WTC11 (cell line): ENCODE results near the gene MLYCD. TPM values are rescaled to one million over a fixed set of nuclear protein-coding genes. Genes with fewer than 3 reads are reported as not detected.

Source experiments
- ATAC-seq: fragments of 200-7000 bp; cut with Tn5 transposase; 2 replicates; pipeline ENCODE4 v1.10.0; 2021; ENCODE audit warnings: mild to moderate bottlenecking, moderate library complexity
- CTCF ChIA-PET: fragments of 300-600 bp; sonication (Branson Sonifier 250); formaldehyde crosslinking; loops from one replicate; lab custom pipeline; 2021; ENCODE audit warnings: antibody characterized with exemption; lab: Charles Lee
- POLR2A ChIA-PET: fragments of 350-600 bp; sonication (Branson Sonifier 250); formaldehyde crosslinking; loops from one replicate; lab custom pipeline; 2021; ENCODE audit warnings: antibody characterized with exemption; lab: Charles Lee
- DNase-seq: peaks from one replicate; pipeline ENCODE4 v3.0.0; 2021; ENCODE audit warnings: low spot score
- H3K27ac Mint-ChIP-seq: 2 replicates; pipeline ENCODE4 v1.8.0; 2021; ENCODE audit warnings: mixed read lengths
- H3K27me3 Mint-ChIP-seq: 2 replicates; pipeline ENCODE4 v1.8.0; 2021; ENCODE audit warnings: low read depth, mild to moderate bottlenecking, moderate library complexity, mixed read lengths
- H3K36me3 Mint-ChIP-seq: 2 replicates; pipeline ENCODE4 v1.8.0; 2021; ENCODE audit warnings: mixed read lengths
- H3K4me1 Mint-ChIP-seq: 2 replicates; pipeline ENCODE4 v1.8.0; 2022; ENCODE audit warnings: mixed read lengths
- H3K4me3 Mint-ChIP-seq: 2 replicates; pipeline ENCODE4 v1.8.0; 2021; ENCODE audit warnings: mild to moderate bottlenecking, moderate library complexity, mixed read lengths
- H3K9me3 Mint-ChIP-seq: 2 replicates; pipeline ENCODE4 v1.8.0; 2021; ENCODE audit warnings: mixed read lengths
- ATF3 ChIP-seq: sonication (generic); formaldehyde crosslinking; conservative IDR thresholded peaks from 2 replicates; pipeline ENCODE4 v1.8.1; 2022; ENCODE audit warnings: mild to moderate bottlenecking, missing genetic modification reagents
- CBFB ChIP-seq: sonication (generic); formaldehyde crosslinking; IDR thresholded peaks from 2 replicates; pipeline ENCODE4 v1.8.1; 2022; ENCODE audit warnings: mild to moderate bottlenecking, low read depth, missing genetic modification reagents
- CTCF ChIP-seq: fragments of 200-600 bp; IDR thresholded peaks from 2 replicates; pipeline ENCODE4 v1.8.0; 2022; ENCODE audit warnings: antibody characterized with exemption
- ELF4 ChIP-seq: sonication (generic); formaldehyde crosslinking; IDR thresholded peaks from 2 replicates; pipeline ENCODE4 v1.8.1; 2022; ENCODE audit warnings: low read depth, mild to moderate bottlenecking, moderate library complexity, missing genetic modification reagents
- GABPB1 ChIP-seq: sonication (generic); formaldehyde crosslinking; IDR thresholded peaks from 2 replicates; pipeline ENCODE4 v1.8.1; 2023; ENCODE audit warnings: mild to moderate bottlenecking, missing genetic modification reagents
- HMGXB4 ChIP-seq: sonication (generic); formaldehyde crosslinking; IDR thresholded peaks from 2 replicates; pipeline ENCODE4 v1.8.1; 2023; ENCODE audit warnings: mild to moderate bottlenecking, moderate library complexity, missing genetic modification reagents
- OVOL2 ChIP-seq: fragments of 250-450 bp; sonication (Bioruptor Pico); IDR thresholded peaks from 2 replicates; pipeline ENCODE4 v1.9.0; 2021; ENCODE audit warnings: mild to moderate bottlenecking, borderline replicate concordance
- PRDM15 ChIP-seq: sonication (generic); formaldehyde crosslinking; IDR thresholded peaks from 2 replicates; pipeline ENCODE4 v1.8.0; 2022; ENCODE audit warnings: missing genetic modification reagents
- TEAD4 ChIP-seq: sonication (generic); formaldehyde crosslinking; IDR thresholded peaks from 2 replicates; pipeline ENCODE4 v1.8.0; 2022; ENCODE audit warnings: mild to moderate bottlenecking, missing genetic modification reagents
- ZNF121 ChIP-seq: sonication (generic); formaldehyde crosslinking; IDR thresholded peaks from 2 replicates; pipeline ENCODE4 v1.8.0; 2023; ENCODE audit warnings: missing genetic modification reagents
- ZNF396 ChIP-seq: fragments of 250-450 bp; sonication (Bioruptor Pico); IDR thresholded peaks from 2 replicates; pipeline ENCODE4 v1.8.0; 2021; ENCODE audit warnings: mild to moderate bottlenecking, moderate library complexity, borderline replicate concordance
- ZNF416 ChIP-seq: fragments of 250-450 bp; sonication (Bioruptor Pico); IDR thresholded peaks from 2 replicates; pipeline ENCODE4 v1.9.0; 2021; ENCODE audit warnings: mild to moderate bottlenecking, inconsistent platforms
- ZNF423 ChIP-seq: fragments of 250-450 bp; sonication (Bioruptor Pico); IDR thresholded peaks from 2 replicates; pipeline ENCODE4 v2.1.2; 2022; ENCODE audit warnings: mild to moderate bottlenecking, moderate library complexity
- total RNA-seq: library from RNA; stranded (reverse); gene quantifications from 3 replicates; pipeline ENCODE4 v1.2.3, GENCODE V29; 2021
- TF ChIP-seq, protein P1 (sequence below): sonication (generic); formaldehyde crosslinking; IDR thresholded peaks from 2 replicates; pipeline ENCODE4 v1.8.0; 2022; ENCODE audit warnings: mild to moderate bottlenecking, missing genetic modification reagents
- TF ChIP-seq, protein P2 (sequence below): sonication (generic); formaldehyde crosslinking; IDR thresholded peaks from 2 replicates; pipeline ENCODE4 v1.8.1; 2023; ENCODE audit warnings: mild to moderate bottlenecking, missing genetic modification reagents, moderate library complexity
- TF ChIP-seq, protein P3 (sequence below): sonication (generic); formaldehyde crosslinking; IDR thresholded peaks from 2 replicates; pipeline ENCODE4 v1.8.1; 2023; ENCODE audit warnings: mild to moderate bottlenecking, missing genetic modification reagents

Gene MLYCD
- total RNA-seq, 1 experiment from 2014 or later = 6.3 TPM

DNA sequence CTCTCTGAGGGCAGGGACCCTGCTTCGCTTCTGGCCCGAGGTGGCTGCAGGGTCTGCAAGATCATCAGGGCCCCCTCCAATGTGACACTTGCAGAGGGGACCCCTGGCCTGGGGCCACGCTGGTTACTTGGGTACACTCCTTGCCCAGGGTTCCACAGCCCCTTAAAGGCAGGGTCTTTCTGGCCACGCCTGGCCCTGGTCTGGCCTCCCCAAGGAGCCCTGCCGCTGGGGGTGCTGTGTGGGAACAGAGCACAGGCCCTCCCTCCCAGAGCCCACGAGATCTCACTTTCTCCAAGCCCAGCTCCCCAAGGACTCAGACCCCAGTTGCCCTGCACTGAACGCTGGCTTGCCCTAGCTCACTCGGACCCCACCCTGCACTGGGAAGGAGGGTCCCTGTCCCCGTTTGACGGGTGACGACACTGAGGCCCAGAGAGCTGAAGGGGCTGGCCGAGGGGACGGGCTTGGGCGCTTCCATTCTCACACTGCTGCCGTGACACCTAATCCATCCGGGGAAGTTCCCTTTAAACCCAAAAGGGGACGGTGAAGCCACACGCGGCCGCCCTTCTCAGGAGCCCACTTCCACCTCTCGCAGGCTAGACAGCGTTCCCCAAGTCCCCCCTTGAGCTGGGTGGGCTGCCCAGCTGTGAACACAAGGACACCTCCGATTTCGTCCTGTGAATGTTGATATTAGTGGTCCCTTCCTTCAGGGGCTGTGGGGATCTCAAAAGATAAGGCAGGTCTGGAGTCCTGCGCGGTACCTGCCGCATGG is 27.2 kb downstream of the MLYCD start:
- ChIA-PET POLR2A (no interaction called here), CTCF (interaction anchor here (0.7 to 2.9 kb wide), 26 partner anchors 9 to 209 kb away, joined by 3 to 18 read pairs (median 4); partner anchors contain the start of genes MBTPS1, MLYCD, OSGIN1 and SLC38A8)
- ATAC-seq (peak; percentile 8; the same call in 1 of the 2 replicates), DNase-seq (no peak)
- H3K27ac Mint-ChIP-seq = peak overlapping the region; percentile 94
- H3K27me3 Mint-ChIP-seq = peaks cover 2% of the 10 kb centered on the region; the same call in 1 of the 2 replicates
- H3K4me1 Mint-ChIP-seq = peaks cover 26% of the 10 kb centered on the region
- TF ChIP-seq, protein P1, sequence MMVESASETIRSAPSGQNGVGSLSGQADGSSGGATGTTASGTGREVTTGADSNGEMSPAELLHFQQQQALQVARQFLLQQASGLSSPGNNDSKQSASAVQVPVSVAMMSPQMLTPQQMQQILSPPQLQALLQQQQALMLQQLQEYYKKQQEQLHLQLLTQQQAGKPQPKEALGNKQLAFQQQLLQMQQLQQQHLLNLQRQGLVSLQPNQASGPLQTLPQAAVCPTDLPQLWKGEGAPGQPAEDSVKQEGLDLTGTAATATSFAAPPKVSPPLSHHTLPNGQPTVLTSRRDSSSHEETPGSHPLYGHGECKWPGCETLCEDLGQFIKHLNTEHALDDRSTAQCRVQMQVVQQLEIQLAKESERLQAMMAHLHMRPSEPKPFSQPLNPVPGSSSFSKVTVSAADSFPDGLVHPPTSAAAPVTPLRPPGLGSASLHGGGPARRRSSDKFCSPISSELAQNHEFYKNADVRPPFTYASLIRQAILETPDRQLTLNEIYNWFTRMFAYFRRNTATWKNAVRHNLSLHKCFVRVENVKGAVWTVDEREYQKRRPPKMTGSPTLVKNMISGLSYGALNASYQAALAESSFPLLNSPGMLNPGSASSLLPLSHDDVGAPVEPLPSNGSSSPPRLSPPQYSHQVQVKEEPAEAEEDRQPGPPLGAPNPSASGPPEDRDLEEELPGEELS (CRISPR knock-in tag) = no peak
- TF ChIP-seq, protein P2, sequence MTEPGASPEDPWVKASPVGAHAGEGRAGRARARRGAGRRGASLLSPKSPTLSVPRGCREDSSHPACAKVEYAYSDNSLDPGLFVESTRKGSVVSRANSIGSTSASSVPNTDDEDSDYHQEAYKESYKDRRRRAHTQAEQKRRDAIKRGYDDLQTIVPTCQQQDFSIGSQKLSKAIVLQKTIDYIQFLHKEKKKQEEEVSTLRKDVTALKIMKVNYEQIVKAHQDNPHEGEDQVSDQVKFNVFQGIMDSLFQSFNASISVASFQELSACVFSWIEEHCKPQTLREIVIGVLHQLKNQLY (CRISPR knock-in tag) = no peak
- TF ChIP-seq ELF4 (CRISPR knock-in tag) (no peak), ZNF416 (no peak), OVOL2 (CRISPR knock-in tag) (no peak)
- H3K4me3 Mint-ChIP-seq = peak overlapping the region; percentile 68
- no peaks in the 10 kb centered on the region for H3K9me3 Mint-ChIP-seq
- H3K36me3 Mint-ChIP-seq = peaks cover 7% of the 10 kb centered on the region; the same call in 1 of the 2 replicates

GRCh38 chr16:83926726-83927397 is 27.9 kb downstream of the MLYCD start:
- peak overlapping the region; percentile 98 for H3K27ac Mint-ChIP-seq
- ChIA-PET POLR2A (no interaction called here), CTCF (interaction anchor here (0.5 to 2.9 kb wide), 30 partner anchors 9 to 210 kb away, joined by 3 to 18 read pairs (median 4); partner anchors contain the start of genes MBTPS1, MLYCD and OSGIN1)
- peaks cover 3% of the 10 kb centered on the region; the same call in 1 of the 2 replicates for H3K36me3 Mint-ChIP-seq
- ATAC-seq (peak; percentile 92), DNase-seq (peak; percentile 95)
- peak overlapping the region; percentile 68 for H3K4me3 Mint-ChIP-seq
- peaks cover 2% of the 10 kb centered on the region; the same call in 1 of the 2 replicates for H3K27me3 Mint-ChIP-seq
- no peak for TF ChIP-seq ELF4 (CRISPR knock-in tag)
- TF ChIP-seq HMGXB4 (CRISPR knock-in tag) = peak; percentile 77; the same call in 1 of the 2 replicates
- peak; percentile 24; the same call in 1 of the 2 replicates for TF ChIP-seq GABPB1 (CRISPR knock-in tag)
- TF ChIP-seq ZNF121 = peak; percentile 63; the same call in 1 of the 2 replicates
- TF ChIP-seq ATF3 (CRISPR knock-in tag) = no peak
- peak; percentile 86 for TF ChIP-seq CTCF
- H3K9me3 Mint-ChIP-seq = no peaks in the 10 kb centered on the region
- H3K4me1 Mint-ChIP-seq = peaks cover 26% of the 10 kb centered on the region

DNA sequence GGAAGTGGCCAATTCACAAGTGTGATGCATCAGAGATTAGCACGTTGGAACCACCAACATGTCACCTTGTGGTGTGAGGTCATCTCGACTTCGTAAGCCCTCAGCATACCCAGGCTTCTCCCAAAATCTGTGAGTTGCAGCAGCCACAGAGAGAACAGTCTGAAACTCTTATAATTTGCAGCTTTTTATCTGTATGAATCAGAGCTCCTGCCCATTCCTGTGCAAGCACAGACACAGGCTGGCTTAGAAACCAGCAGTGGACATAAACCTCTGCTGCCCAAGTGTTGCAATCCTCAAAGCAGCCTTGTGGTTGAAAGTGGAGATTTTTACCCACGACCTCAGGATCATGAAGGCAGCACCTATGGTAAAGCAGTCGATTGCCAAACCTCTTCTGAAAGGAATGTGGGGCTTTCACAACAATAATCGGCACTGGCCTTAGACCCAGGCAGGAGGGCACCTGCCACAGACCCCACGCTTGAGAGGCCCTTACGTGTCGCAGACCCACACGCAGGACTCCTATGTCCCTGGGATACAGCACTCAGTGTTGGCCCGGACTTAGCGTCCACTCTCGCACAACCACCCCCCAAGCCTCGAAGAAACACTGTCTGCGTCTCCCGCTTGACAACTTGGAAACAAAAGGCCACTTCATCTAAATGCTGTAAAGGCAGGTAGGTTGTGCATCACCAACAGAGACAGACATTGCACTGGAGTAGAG is 29.6 kb downstream of the MLYCD start:
- H3K36me3 Mint-ChIP-seq = peaks cover 3% of the 10 kb centered on the region; the same call in 1 of the 2 replicates
- H3K27ac Mint-ChIP-seq = no peak overlapping the region
- no peak for ATAC-seq
- ChIA-PET CTCF (interaction anchor here (1.9 kb wide), 1 partner anchor 42 kb away, joined by 6 read pairs; no protein-coding TSS in a partner anchor), POLR2A (no interaction called here)
- no peak overlapping the region for H3K4me3 Mint-ChIP-seq
- no peak for DNase-seq
- H3K4me1 Mint-ChIP-seq = peaks cover 26% of the 10 kb centered on the region
- no peaks in the 10 kb centered on the region for H3K9me3 Mint-ChIP-seq
- peaks cover 2% of the 10 kb centered on the region; the same call in 1 of the 2 replicates for H3K27me3 Mint-ChIP-seq
- no peak for TF ChIP-seq ZNF423 (CRISPR knock-in tag)
- no peak for TF ChIP-seq CBFB (CRISPR knock-in tag)
- TF ChIP-seq, protein P3, sequence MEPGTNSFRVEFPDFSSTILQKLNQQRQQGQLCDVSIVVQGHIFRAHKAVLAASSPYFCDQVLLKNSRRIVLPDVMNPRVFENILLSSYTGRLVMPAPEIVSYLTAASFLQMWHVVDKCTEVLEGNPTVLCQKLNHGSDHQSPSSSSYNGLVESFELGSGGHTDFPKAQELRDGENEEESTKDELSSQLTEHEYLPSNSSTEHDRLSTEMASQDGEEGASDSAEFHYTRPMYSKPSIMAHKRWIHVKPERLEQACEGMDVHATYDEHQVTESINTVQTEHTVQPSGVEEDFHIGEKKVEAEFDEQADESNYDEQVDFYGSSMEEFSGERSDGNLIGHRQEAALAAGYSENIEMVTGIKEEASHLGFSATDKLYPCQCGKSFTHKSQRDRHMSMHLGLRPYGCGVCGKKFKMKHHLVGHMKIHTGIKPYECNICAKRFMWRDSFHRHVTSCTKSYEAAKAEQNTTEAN (CRISPR knock-in tag) = no peak
- no peak for TF ChIP-seq TEAD4 (CRISPR knock-in tag)
- TF ChIP-seq ZNF396 = no peak
- no peak for TF ChIP-seq PRDM15 (CRISPR knock-in tag)
